ENCODE results near the gene DEPDC5.

DNA sequence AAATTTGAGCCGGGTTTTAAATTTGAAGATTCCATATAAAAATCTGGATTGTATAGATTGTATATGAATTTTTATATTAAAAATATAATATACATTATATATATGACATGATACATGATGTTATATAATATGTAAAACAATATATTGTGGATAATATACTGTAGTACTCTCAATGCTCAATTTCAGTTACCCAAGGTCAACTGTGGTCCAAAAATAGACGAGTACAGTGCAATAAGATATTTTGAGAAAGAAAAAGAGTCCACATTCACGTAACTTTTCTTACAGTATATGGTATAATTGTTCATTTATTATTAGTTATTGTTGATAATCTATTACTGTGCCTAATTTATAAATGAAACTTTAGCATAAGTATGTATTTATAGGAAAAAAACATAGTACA, 96.3 kb downstream of the DEPDC5 start:
- TF ChIP-seq, protein P1, sequence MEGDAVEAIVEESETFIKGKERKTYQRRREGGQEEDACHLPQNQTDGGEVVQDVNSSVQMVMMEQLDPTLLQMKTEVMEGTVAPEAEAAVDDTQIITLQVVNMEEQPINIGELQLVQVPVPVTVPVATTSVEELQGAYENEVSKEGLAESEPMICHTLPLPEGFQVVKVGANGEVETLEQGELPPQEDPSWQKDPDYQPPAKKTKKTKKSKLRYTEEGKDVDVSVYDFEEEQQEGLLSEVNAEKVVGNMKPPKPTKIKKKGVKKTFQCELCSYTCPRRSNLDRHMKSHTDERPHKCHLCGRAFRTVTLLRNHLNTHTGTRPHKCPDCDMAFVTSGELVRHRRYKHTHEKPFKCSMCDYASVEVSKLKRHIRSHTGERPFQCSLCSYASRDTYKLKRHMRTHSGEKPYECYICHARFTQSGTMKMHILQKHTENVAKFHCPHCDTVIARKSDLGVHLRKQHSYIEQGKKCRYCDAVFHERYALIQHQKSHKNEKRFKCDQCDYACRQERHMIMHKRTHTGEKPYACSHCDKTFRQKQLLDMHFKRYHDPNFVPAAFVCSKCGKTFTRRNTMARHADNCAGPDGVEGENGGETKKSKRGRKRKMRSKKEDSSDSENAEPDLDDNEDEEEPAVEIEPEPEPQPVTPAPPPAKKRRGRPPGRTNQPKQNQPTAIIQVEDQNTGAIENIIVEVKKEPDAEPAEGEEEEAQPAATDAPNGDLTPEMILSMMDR (IDR thresholded peaks at IDR 0.05 in 4 of 5, conservative IDR thresholded peaks at IDR 0.05 in 1 of 5): no peak
- no peak for TF ChIP-seq POLR2A (IDR thresholded peaks at IDR 0.05)

Measured in gastrocnemius medialis (tissue), 4 donors.